SK-N-SH (cell line): Measurements from ENCODE around the gene ZNF280A. TPM values are rescaled to one million over a fixed set of nuclear protein-coding genes. Genes with fewer than 3 reads are reported as not detected.

Experiments used
- CTCF ChIA-PET: fragments of 300-600, 350-600 bp; formaldehyde crosslinking; extraction: SDS; loops from one replicate; lab custom pipeline; 2021; lab: Yijun Ruan, JAX
- POLR2A ChIA-PET: fragments of 350-600 bp; sonication (Branson Sonifier 250); formaldehyde crosslinking; extraction: SDS; loops from one replicate; lab custom pipeline; 2020; ENCODE audit warnings: antibody characterized with exemption, inconsistent platforms; lab: Yijun Ruan, JAX
- DNase-seq: peaks from one replicate; pipeline ENCODE4 v3.0.0; 2012
- H2AFZ ChIP-seq: fragments of 200-600 bp; sonication (generic); 2 replicates; pipeline ENCODE4 v1.8.1; 2016; ENCODE audit warnings: antibody characterized with exemption, mild to moderate bottlenecking, low read depth
- H3F3A ChIP-seq: fragments of 200-600 bp; sonication (generic); replicated peaks from 2 replicates; pipeline ENCODE3; 2016; ENCODE audit warnings: antibody characterized with exemption, mild to moderate bottlenecking; ENCODE audit not compliant: insufficient read depth
- H3K27ac ChIP-seq, 2 experiments: fragments of 200-500 bp in 1 of 2; fragments of 200-600 bp in 1 of 2; sonication (Bioruptor generic) in 1 of 2; sonication (generic), shearing (Covaris generic) in 1 of 2; 2 replicates each; pipeline versions ENCODE4 v1.5.1 to v1.6.1; 2014 to 2016; ENCODE audit warnings: low read depth in 2 of 2, inconsistent platforms in 1 of 2, low read length in 1 of 2, mild to moderate bottlenecking in 1 of 2, mixed read lengths in 1 of 2
- H3K27me3 ChIP-seq: fragments of 200-600 bp; sonication (generic), shearing (Covaris generic); 2 replicates; pipeline ENCODE4 v1.6.1; 2016; ENCODE audit warnings: mixed run types; ENCODE audit not compliant: insufficient read depth
- H3K36me3 ChIP-seq, 2 experiments: fragments of 200-500 bp in 1 of 2; fragments of 200-600 bp in 1 of 2; sonication (Bioruptor generic) in 1 of 2; sonication (generic) in 1 of 2; replicated peaks in 1 of 2; 2 replicates each; pipeline versions ENCODE3 to v1.5.1; 2014 to 2016; ENCODE audit warnings: low read length in 1 of 2, mild to moderate bottlenecking in 1 of 2; ENCODE audit not compliant: insufficient read depth in 2 of 2, control insufficient read depth in 1 of 2
- H3K4me1 ChIP-seq, 2 experiments: fragments of 200-500 bp in 1 of 2; fragments of 200-600 bp in 1 of 2; sonication (Bioruptor generic) in 1 of 2; sonication (generic), shearing (Covaris generic) in 1 of 2; 2 replicates each; pipeline versions ENCODE4 v1.5.1 to v1.6.1; 2014 to 2016; ENCODE audit warnings: low read depth in 1 of 2, low read length in 1 of 2, mixed run types in 1 of 2; ENCODE audit not compliant: insufficient read depth in 2 of 2, control insufficient read depth in 1 of 2
- H3K4me2 ChIP-seq: fragments of 200-600 bp; sonication (generic), shearing (Covaris generic); 2 replicates; pipeline ENCODE4 v1.6.1; 2017; ENCODE audit warnings: mixed run types
- H3K4me3 ChIP-seq, 2 experiments: fragments of 200-500 bp in 1 of 2; fragments of 200-600 bp in 1 of 2; sonication (Bioruptor generic) in 1 of 2; sonication (generic), shearing (Covaris generic) in 1 of 2; 2 replicates each; pipeline versions ENCODE4 v1.5.1 to v1.8.1; 2014 to 2016; ENCODE audit warnings: low read depth in 2 of 2, inconsistent platforms in 1 of 2, low read length in 1 of 2, mild to moderate bottlenecking in 1 of 2, mixed read lengths in 1 of 2, moderate library complexity in 1 of 2
- H3K79me2 ChIP-seq: fragments of 200-600 bp; sonication (generic); 2 replicates; pipeline ENCODE4 v1.8.1; 2017; ENCODE audit warnings: mild to moderate bottlenecking; ENCODE audit not compliant: insufficient read depth
- H3K9ac ChIP-seq: fragments of 200-600 bp; sonication (generic); 2 replicates; pipeline ENCODE4 v1.6.1; 2017; ENCODE audit warnings: mixed run types
- H3K9me2 ChIP-seq: fragments of 200-600 bp; sonication (generic); 2 replicates; pipeline ENCODE4 v1.6.1; 2017; ENCODE audit warnings: mixed run types
- H3K9me3 ChIP-seq: fragments of 200-600 bp; sonication (generic); 2 replicates; pipeline ENCODE4 v1.6.1; 2017; ENCODE audit warnings: mixed run types, mild to moderate bottlenecking, moderate library complexity
- H4K20me1 ChIP-seq: fragments of 200-600 bp; sonication (generic); 2 replicates; pipeline ENCODE4 v1.6.1; 2017; ENCODE audit warnings: mild to moderate bottlenecking, mixed run types; ENCODE audit not compliant: insufficient read depth
- CHD2 ChIP-seq: fragments of 150-350 bp; IDR thresholded peaks from 2 replicates; pipeline ENCODE4 v1.6.1; 2018; ENCODE audit warnings: low read length; ENCODE audit not compliant: partially characterized antibody
- ELF1 ChIP-seq: IDR thresholded peaks from 2 replicates; pipeline ENCODE4 v1.4.0; 2012
- FOSL2 ChIP-seq: IDR thresholded peaks from 2 replicates; pipeline ENCODE4 v1.4.0; 2012; ENCODE audit warnings: low read depth, mild to moderate bottlenecking, moderate library complexity, borderline replicate concordance
- FOXM1 ChIP-seq: IDR thresholded peaks from 2 replicates; pipeline ENCODE4 v1.4.0; 2012; ENCODE audit warnings: low read depth, mild to moderate bottlenecking
- MAX ChIP-seq: IDR thresholded peaks from 2 replicates; pipeline ENCODE4 v1.4.0; 2012; ENCODE audit warnings: low read depth
- MXI1 ChIP-seq: IDR thresholded peaks from 2 replicates; pipeline ENCODE4 v1.6.1; 2012; ENCODE audit warnings: mild to moderate bottlenecking, low read depth, low read length, improper control_type of control experiment
- PBX3 ChIP-seq: IDR thresholded peaks from 2 replicates; pipeline ENCODE4; 2012
- POLR2AphosphoS5 ChIP-seq: IDR thresholded peaks from 2 replicates; pipeline ENCODE4 v1.6.1; 2012; ENCODE audit warnings: low read depth, low read length
- RXRA ChIP-seq: IDR thresholded peaks from 2 replicates; pipeline ENCODE4 v1.4.0; 2012; ENCODE audit warnings: low read depth, mild to moderate bottlenecking, borderline replicate concordance
- WGBS: methylation state at CpG from one replicate; pipeline ENCODE4 v1.1.6; 2017; ENCODE audit warnings: low lambda C conversion rate; 5-methylcytosine and 5-hydroxymethylcytosine counted together
- polyA plus RNA-seq, 3 experiments: library from polyadenylated mRNA; depleted of rRNA; stranded (reverse); fragments of >200 nt; gene quantifications; 2 replicates each; pipeline ENCODE4 v1.2.3, GENCODE V29; 2012

Gene ZNF280A
- polyA plus RNA-seq, 1 of the 3 experiments (the other 2 are of a cell fraction) = not detected

GRCh38 chr22:22553735-22554586 lies 33.9 kb upstream of the ZNF280A start:
- Histone ChIP-seq H3K9me2 (no peaks in the 10 kb centered on the region), H3K9ac (no peak overlapping the region), H3K27ac (peak overlapping the region; percentile 21 to 63; a peak in 3 of 4 replicates), H2AFZ (no peak overlapping the region), H3K36me3 (peaks cover 66 to 67% of the 10 kb centered on the region in 2 experiments), H4K20me1 (peaks cover 83% of the 10 kb centered on the region), H3K4me1 (peaks cover 0 to 54% of the 10 kb centered on the region in 2 experiments; a peak in 3 of 4 replicates), H3K4me2 (peak overlapping the region; percentile 20; the same call in 1 of the 2 replicates), H3K79me2 (peaks cover 76% of the 10 kb centered on the region), H3K9me3 (no peaks in the 10 kb centered on the region), H3K4me3 (no peak overlapping the region), H3F3A (peaks cover 8% of the 10 kb centered on the region), H3K27me3 (no peaks in the 10 kb centered on the region)
- TF ChIP-seq PBX3 = no peak
- no peak for TF ChIP-seq MXI1
- no peak for TF ChIP-seq FOXM1
- no peak for TF ChIP-seq CHD2
- no peak for TF ChIP-seq RXRA
- TF ChIP-seq FOSL2 = no peak
- no peak for TF ChIP-seq ELF1
- no peak for TF ChIP-seq MAX
- no peak for DNase-seq
- 52% methylated on average over 8 of the region's 8 CpGs for WGBS
- ChIA-PET CTCF (interaction anchor here (0.9 to 1.9 kb wide), 8 partner anchors 19 to 90 kb away, joined by 3 to 11 read pairs (median 6); partner anchors contain the start of gene ZNF280B), POLR2A (interaction anchor here (1.1 kb wide), 1 partner anchor 7 kb away, joined by 3 read pairs; no protein-coding TSS in a partner anchor)

DNA sequence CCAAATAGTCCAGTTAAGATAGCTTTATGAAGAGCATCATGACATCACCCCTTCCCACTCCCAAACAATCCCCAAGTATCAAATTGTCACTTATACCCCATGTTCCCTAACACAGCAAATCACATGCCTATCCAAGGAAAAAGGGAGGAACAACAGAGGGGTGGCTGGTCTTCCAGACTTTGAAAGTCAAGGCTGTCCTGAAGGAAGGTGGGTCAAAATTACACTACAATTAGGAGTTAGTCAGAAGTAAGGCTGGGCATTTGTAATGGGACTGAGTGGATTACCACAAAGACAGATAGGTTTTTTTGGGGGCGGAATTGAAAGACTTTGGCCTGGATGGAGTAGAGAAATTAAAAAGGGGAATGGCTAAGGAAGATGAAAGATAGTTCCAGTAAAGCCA lies 33.1 kb upstream of the ZNF280A start:
- DNase-seq = no peak
- H2AFZ ChIP-seq = no peak overlapping the region
- ChIA-PET CTCF (interaction anchor here (0.8 to 4.0 kb wide), 13 partner anchors 23 to 130 kb away, joined by 3 to 15 read pairs (median 4); partner anchors contain the start of gene ZNF280B), POLR2A (interaction anchor here (0.6 kb wide), 1 partner anchor 45 kb away, joined by 3 read pairs; the partner anchor contains the start of gene ZNF280B)
- no peaks in the 10 kb centered on the region for H3K9me3 ChIP-seq
- peaks cover 72% of the 10 kb centered on the region for H3K79me2 ChIP-seq
- H3K36me3 ChIP-seq = peaks cover 69 to 76% of the 10 kb centered on the region in 2 experiments
- H3K4me3 ChIP-seq = no peak overlapping the region; a peak in 1 of 4 replicates
- 100% methylated on average over 1 of the region's 1 CpG for WGBS
- H3K27ac ChIP-seq = peak overlapping the region; percentile 21 to 63; a peak in 3 of 4 replicates
- peaks cover 92% of the 10 kb centered on the region for H4K20me1 ChIP-seq
- H3K4me1 ChIP-seq = peaks cover 0 to 54% of the 10 kb centered on the region in 2 experiments; a peak in 3 of 4 replicates
- H3K9ac ChIP-seq = no peak overlapping the region
- TF ChIP-seq POLR2AphosphoS5 = no peak
- no peaks in the 10 kb centered on the region for H3K9me2 ChIP-seq
- H3K27me3 ChIP-seq = no peaks in the 10 kb centered on the region
- peak overlapping the region; percentile 31; the same call in 1 of the 2 replicates for H3K4me2 ChIP-seq
- peaks cover 13% of the 10 kb centered on the region for H3F3A ChIP-seq
